Measurements from ENCODE around the gene IFRD1.

IFRD1 gene

GRCh38 chr7:112505495-112505894 is 55.2 kb downstream of the IFRD1 start:
- H3K4me1 ChIP-seq: peaks cover 0 to 8% (median 1%) of the 10 kb centered on the region in 4 donors
- no peaks in the 10 kb centered on the region for H3K27me3 ChIP-seq
- TF ChIP-seq CTCF (IDR thresholded peaks at IDR 0.05): no peak
- DNase-seq: no peak
- no peak overlapping the region for H3K27ac ChIP-seq
- no peaks in the 10 kb centered on the region for H3K9me3 ChIP-seq
- no peak overlapping the region for H3K4me3 ChIP-seq
- intact Hi-C loops (cut with DNase I; ENCODE audit: low total_unique reads): no loop called here
- no peaks in the 10 kb centered on the region for H3K36me3 ChIP-seq

- TF ChIP-seq CTCF (IDR thresholded peaks at IDR 0.05): no peak
- no peaks in the 10 kb centered on the region for H3K27me3 ChIP-seq
- H3K27ac ChIP-seq: no peak overlapping the region
- peaks cover 0 to 16% (median 3%) of the 10 kb centered on the region in 4 donors for H3K4me1 ChIP-seq
- no peaks in the 10 kb centered on the region for H3K36me3 ChIP-seq
- intact Hi-C loops (cut with DNase I; ENCODE audit: low total_unique reads): no loop called here
- no peak for DNase-seq
- no peak overlapping the region for H3K4me3 ChIP-seq
- no peaks in the 10 kb centered on the region for H3K9me3 ChIP-seq
These were observed 58.1 kb downstream of the IFRD1 start for GRCh38 chr7:112508404-112508803.

GRCh38 chr7:112509402-112509801 is 59.1 kb downstream of the IFRD1 start:
- H3K36me3 ChIP-seq: no peaks in the 10 kb centered on the region
- DNase-seq: no peak
- intact Hi-C loops (cut with DNase I; ENCODE audit: low total_unique reads): no loop called here
- no peaks in the 10 kb centered on the region for H3K27me3 ChIP-seq
- peaks cover 0 to 16% (median 3%) of the 10 kb centered on the region in 4 donors for H3K4me1 ChIP-seq
- no peak overlapping the region for H3K27ac ChIP-seq
- H3K9me3 ChIP-seq: no peaks in the 10 kb centered on the region
- no peak for TF ChIP-seq CTCF (IDR thresholded peaks at IDR 0.05)
- no peak overlapping the region for H3K4me3 ChIP-seq

- H3K4me1 ChIP-seq: peaks cover 0 to 16% (median 3%) of the 10 kb centered on the region in 4 donors
- DNase-seq: no peak
- no peaks in the 10 kb centered on the region for H3K36me3 ChIP-seq
- no peaks in the 10 kb centered on the region for H3K27me3 ChIP-seq
- TF ChIP-seq CTCF (IDR thresholded peaks at IDR 0.05): no peak
- no peak overlapping the region for H3K27ac ChIP-seq
- no peaks in the 10 kb centered on the region for H3K9me3 ChIP-seq
- no peak overlapping the region for H3K4me3 ChIP-seq
- intact Hi-C loops (cut with DNase I; ENCODE audit: low total_unique reads): no loop called here
These were observed 59.9 kb downstream of the IFRD1 start for GRCh38 chr7:112510001-112510742.

GRCh38 chr7:112510743-112511110 is 60.5 kb downstream of the IFRD1 start:
- no peak for TF ChIP-seq CTCF (IDR thresholded peaks at IDR 0.05)
- H3K27me3 ChIP-seq: no peaks in the 10 kb centered on the region
- no peak for DNase-seq
- intact Hi-C loops (cut with DNase I; ENCODE audit: low total_unique reads): no loop called here
- H3K36me3 ChIP-seq: no peaks in the 10 kb centered on the region
- H3K9me3 ChIP-seq: no peaks in the 10 kb centered on the region
- H3K27ac ChIP-seq: no peak overlapping the region
- H3K4me1 ChIP-seq: peaks cover 0 to 16% (median 3%) of the 10 kb centered on the region in 4 donors
- no peak overlapping the region for H3K4me3 ChIP-seq
